SK-N-SH treated with all-trans-retinoic acid at 6 μM for 48 hours (cell line): ENCODE results near the gene TPST2.

ENCODE experiments used
- ATAC-seq: fragments of 200-7000 bp; cut with Tn5 transposase; 3 replicates; pipeline ENCODE4 v1.9.1; 2020; ENCODE audit warnings: mild to moderate bottlenecking, moderate library complexity
- ARNTL ChIP-seq: fragments of 450-650 bp; formaldehyde crosslinking; IDR thresholded peaks from 2 replicates; pipeline ENCODE4 v1.5.0; 2020; ENCODE audit warnings: low read depth, mild to moderate bottlenecking, moderate library complexity, borderline replicate concordance
- BACH2 ChIP-seq: fragments of 250-450 bp; sonication (Bioruptor Pico); IDR thresholded peaks from 2 replicates; pipeline ENCODE4 v1.9.0; 2021; ENCODE audit warnings: mild to moderate bottlenecking, borderline replicate concordance
- CREB5 ChIP-seq: fragments of 250-450 bp; sonication (Bioruptor Pico); IDR thresholded peaks from 2 replicates; pipeline ENCODE4 v1.5.1; 2020; ENCODE audit warnings: low read depth, mild to moderate bottlenecking, moderate library complexity
- CSDC2 ChIP-seq: fragments of 250-450 bp; sonication (Bioruptor Pico); IDR thresholded peaks from 2 replicates; pipeline ENCODE4 v1.5.0; 2020; ENCODE audit warnings: mild to moderate bottlenecking, moderate library complexity
- CSRNP3 ChIP-seq: fragments of 250-450 bp; sonication (Bioruptor Pico); IDR thresholded peaks from 2 replicates; pipeline ENCODE4 v1.5.1; 2021; ENCODE audit warnings: mild to moderate bottlenecking, moderate library complexity
- ESRRG ChIP-seq: fragments of 250-450 bp; sonication (Bioruptor Pico); IDR thresholded peaks from 2 replicates; pipeline ENCODE4 v1.6.1; 2021; ENCODE audit warnings: mild to moderate bottlenecking
- GLIS3 ChIP-seq: fragments of 250-450 bp; sonication (Bioruptor Pico); IDR thresholded peaks from 2 replicates; pipeline ENCODE4 v1.5.0; 2020; ENCODE audit warnings: mild to moderate bottlenecking, moderate library complexity
- ISL1 ChIP-seq: fragments of 250-450 bp; sonication (Bioruptor Pico); IDR thresholded peaks from 2 replicates; pipeline ENCODE4 v2.1.2; 2022; ENCODE audit warnings: mild to moderate bottlenecking, moderate library complexity
- OSR1 ChIP-seq: fragments of 250-450 bp; sonication (Bioruptor Pico); IDR thresholded peaks from 2 replicates; pipeline ENCODE4 v1.8.0; 2022; ENCODE audit warnings: moderate library complexity, mild to moderate bottlenecking, inconsistent platforms
- PATZ1 ChIP-seq: fragments of 250-450 bp; sonication (Bioruptor Pico); IDR thresholded peaks from 2 replicates; pipeline ENCODE4 v1.8.0; 2020; ENCODE audit warnings: mild to moderate bottlenecking, moderate library complexity, borderline replicate concordance
- POU6F1 ChIP-seq: fragments of 250-450 bp; sonication (Bioruptor Pico); IDR thresholded peaks from 2 replicates; pipeline ENCODE4 v1.8.0; 2021; ENCODE audit warnings: low read depth, mild to moderate bottlenecking, moderate library complexity, borderline replicate concordance
- PPARA ChIP-seq: fragments of 250-450 bp; sonication (Bioruptor Pico); IDR thresholded peaks from 2 replicates; pipeline ENCODE4 v1.5.0; 2020; ENCODE audit warnings: mild to moderate bottlenecking, borderline replicate concordance
- SNAI2 ChIP-seq: fragments of 250-450 bp; sonication (Bioruptor Pico); IDR thresholded peaks from 2 replicates; pipeline ENCODE4 v1.5.0; 2020; ENCODE audit warnings: mild to moderate bottlenecking, moderate library complexity
- TCF4 ChIP-seq: fragments of 250-450 bp; sonication (Bioruptor Pico); IDR thresholded peaks from 2 replicates; pipeline ENCODE4 v1.8.0; 2021; ENCODE audit warnings: mild to moderate bottlenecking, moderate library complexity, borderline replicate concordance
- TOX ChIP-seq: fragments of 250-450 bp; sonication (Bioruptor Pico); IDR thresholded peaks from 2 replicates; pipeline ENCODE4 v1.8.0; 2021; ENCODE audit warnings: mild to moderate bottlenecking, moderate library complexity, borderline replicate concordance
- TSHZ2 ChIP-seq: fragments of 250-450 bp; sonication (Bioruptor Pico); IDR thresholded peaks from 2 replicates; pipeline ENCODE4 v1.5.0; 2020; ENCODE audit warnings: mild to moderate bottlenecking, moderate library complexity
- ZFP3 ChIP-seq: fragments of 250-450 bp; sonication (Bioruptor Pico); IDR thresholded peaks from 2 replicates; pipeline ENCODE4 v1.5.0; 2020; ENCODE audit warnings: mild to moderate bottlenecking, moderate library complexity
- ZNF565 ChIP-seq: fragments of 450-650 bp; formaldehyde crosslinking; conservative IDR thresholded peaks from 2 replicates; pipeline ENCODE4 v1.5.0; 2020; ENCODE audit warnings: low read depth, mild to moderate bottlenecking, moderate library complexity
- ZNF70 ChIP-seq: fragments of 450-650 bp; formaldehyde crosslinking; IDR thresholded peaks from 2 replicates; pipeline ENCODE4 v1.5.0; 2020; ENCODE audit warnings: mild to moderate bottlenecking, moderate library complexity
- ZNF8 ChIP-seq: fragments of 450-650 bp; formaldehyde crosslinking; IDR thresholded peaks from 2 replicates; pipeline ENCODE4 v1.5.0; 2020; ENCODE audit warnings: mild to moderate bottlenecking, moderate library complexity

Gene TPST2

GRCh38 chr22:26589845-26590736 is at the start of gene TPST2:
Gene TPST2 (minus strand): TSS chr22:26590132. CDS start chr22:26541630, 48,502 bp downstream.
- ATAC-seq, result peak; percentile 83
- TF ChIP-seq ZNF8 (CRISPR knock-in tag) (peak; percentile 84), SNAI2 (CRISPR knock-in tag) (no peak)

- no peak for ATAC-seq
- TF ChIP-seq ESRRG (CRISPR knock-in tag) (no peak), TOX (CRISPR knock-in tag) (no peak), PPARA (CRISPR knock-in tag) (no peak), POU6F1 (no peak), ZNF565 (CRISPR knock-in tag) (no peak), TCF4 (no peak), ISL1 (CRISPR knock-in tag) (no peak), ARNTL (CRISPR knock-in tag) (no peak), OSR1 (CRISPR knock-in tag) (no peak), SNAI2 (CRISPR knock-in tag) (no peak)
- TF ChIP-seq, all 23 proteins: peak for 0
Observed at GRCh38 chr22:26636296-26636695, 46.4 kb upstream of the TPST2 start.

GRCh38 chr22:26635117-26635516 is 45.2 kb upstream of the TPST2 start:
- TF ChIP-seq CSRNP3 (CRISPR knock-in tag), result no peak
- TF ChIP-seq ARNTL (CRISPR knock-in tag), result no peak
- no peak for TF ChIP-seq PATZ1 (CRISPR knock-in tag)
- no peak for TF ChIP-seq TSHZ2 (CRISPR knock-in tag)
- TF ChIP-seq PPARA (CRISPR knock-in tag), result no peak
- no peak for TF ChIP-seq CSDC2 (CRISPR knock-in tag)
- no peak for TF ChIP-seq ZNF70 (CRISPR knock-in tag)
- TF ChIP-seq CREB5, result no peak
- TF ChIP-seq BACH2, result no peak
- ATAC-seq, result no peak

- no peak for ATAC-seq
- no peak for TF ChIP-seq ZNF8 (CRISPR knock-in tag)
- no peak for TF ChIP-seq TSHZ2 (CRISPR knock-in tag)
- TF ChIP-seq ZFP3 (CRISPR knock-in tag), result no peak
- TF ChIP-seq GLIS3 (CRISPR knock-in tag), result no peak
- no peak for TF ChIP-seq ESRRG (CRISPR knock-in tag)
- no peak for TF ChIP-seq CSRNP3 (CRISPR knock-in tag)
Observed at GRCh38 chr22:26634189-26634588, 44.3 kb upstream of the TPST2 start.
